B cell (primary cell): ENCODE measurements around the gene LITAFD. TPM values are rescaled to one million over a fixed set of nuclear protein-coding genes. Genes with fewer than 3 reads are reported as not detected.

ENCODE experiments used
- ATAC-seq: fragments of 200-7000 bp; cut with Tn5 transposase; one replicate; pipeline ENCODE4 v1.10.0; 2021; ENCODE audit warnings: low read depth, mild to moderate bottlenecking, moderate number of reproducible peaks, moderate library complexity
- CTCF ChIA-PET: fragments of 350-600 bp; sonication (Branson Sonifier 250); formaldehyde crosslinking; loops from one replicate; lab custom pipeline; 2021; ENCODE audit warnings: antibody characterized with exemption, inconsistent platforms; lab: Charles Lee
- POLR2A ChIA-PET: fragments of 350-600 bp; sonication (Branson Sonifier 250); formaldehyde crosslinking; loops from one replicate; lab custom pipeline; 2021; ENCODE audit warnings: antibody characterized with exemption; lab: Charles Lee
- DNase-seq: peaks from one replicate; pipeline ENCODE4 v3.0.0; 2013
- H2AFZ ChIP-seq: 2 replicates; pipeline ENCODE4 v1.6.1; 2012; ENCODE audit warnings: mild to moderate bottlenecking, low read depth, low read length; ENCODE audit not compliant: insufficient read depth, poor library complexity, severe bottlenecking
- H3K27ac ChIP-seq, 2 donors: 1 replicate in 1 of 2; 2 replicates in 1 of 2; pipeline ENCODE4 v1.5.1; 2012 to 2013; ENCODE audit warnings: low read length in 2 of 2, mild to moderate bottlenecking in 2 of 2, moderate library complexity in 1 of 2
- H3K27me3 ChIP-seq, 4 experiments: fragments of 200-600 bp in 1 of 4; sonication (generic) in 1 of 4; replicated peaks in 1 of 4; 1 replicate in 2 of 4; 2 replicates in 2 of 4; pipeline versions ENCODE4 v1.6.1 to v1.7.0; 2013 to 2016; ENCODE audit warnings: low read length in 3 of 4, mild to moderate bottlenecking in 2 of 4, mixed read lengths in 1 of 4, moderate library complexity in 1 of 4; ENCODE audit not compliant: insufficient read depth in 4 of 4, control insufficient read depth in 3 of 4; ENCODE audit errors: control extremely low read depth in 1 of 4
- H3K36me3 ChIP-seq, 2 experiments: replicated peaks in 1 of 2; 1 replicate in 1 of 2; 2 replicates in 1 of 2; pipeline versions ENCODE4 v1.6.1 to v1.7.1; 2013; ENCODE audit warnings: low read length in 1 of 2; ENCODE audit not compliant: insufficient read depth in 2 of 2, control insufficient read depth in 1 of 2; ENCODE audit errors: control extremely low read depth in 1 of 2, extremely low read depth in 1 of 2
- H3K4me1 ChIP-seq, 2 donors: fragments of 200-600 bp in 1 of 2; sonication (generic) in 1 of 2; 1 replicate in 1 of 2; 2 replicates in 1 of 2; pipeline versions ENCODE4 v1.5.1 to v1.6.1; 2013 to 2017; ENCODE audit warnings: low read length in 2 of 2; ENCODE audit not compliant: control insufficient read depth in 2 of 2, insufficient read depth in 2 of 2
- H3K4me2 ChIP-seq: replicated peaks from 2 replicates; pipeline ENCODE3; 2012; ENCODE audit warnings: mild to moderate bottlenecking, low read depth, low read length; ENCODE audit not compliant: poor library complexity, severe bottlenecking
- H3K4me3 ChIP-seq, 5 experiments: fragments of 200-600 bp in 1 of 5; sonication (generic) in 1 of 5; 1 replicate in 3 of 5; 2 replicates in 2 of 5; pipeline versions ENCODE4 v1.5.1 to v1.7.0; 2011 to 2016; ENCODE audit warnings: low read length in 4 of 5, mild to moderate bottlenecking in 4 of 5, low read depth in 2 of 5, control low read depth in 1 of 5, moderate library complexity in 1 of 5; ENCODE audit not compliant: insufficient read depth in 1 of 5; ENCODE audit errors: control extremely low read depth in 1 of 5, extremely low read depth in 1 of 5
- H3K79me2 ChIP-seq: fragments of 200-600 bp; sonication (generic); one replicate; pipeline ENCODE4 v1.6.0; 2016; ENCODE audit warnings: low read length; ENCODE audit not compliant: control insufficient read depth, insufficient read depth
- H3K9ac ChIP-seq: fragments of 200-600 bp; sonication (generic); 2 replicates; pipeline ENCODE4 v1.6.1; 2017; ENCODE audit warnings: mild to moderate bottlenecking, low read length, moderate library complexity
- H3K9me3 ChIP-seq, 3 donors: one replicate each; pipeline versions ENCODE4 v1.6.1 to v1.7.1; 2013; ENCODE audit warnings: low read length in 2 of 3; ENCODE audit not compliant: control insufficient read depth in 2 of 3, insufficient read depth in 1 of 3; ENCODE audit errors: control extremely low read depth in 1 of 3
- H4K20me1 ChIP-seq: 2 replicates; pipeline ENCODE4 v1.6.0; 2012; ENCODE audit warnings: mild to moderate bottlenecking, low read length; ENCODE audit not compliant: insufficient read depth, control insufficient read depth, poor library complexity, severe bottlenecking
- H3K27ac Mint-ChIP-seq: one replicate; pipeline ENCODE4 v1.8.0; 2021; ENCODE audit warnings: mixed read lengths
- H3K27me3 Mint-ChIP-seq: one replicate; pipeline ENCODE4 v1.8.0; 2021; ENCODE audit warnings: mixed read lengths
- H3K4me1 Mint-ChIP-seq: one replicate; pipeline ENCODE4 v1.8.0; 2021; ENCODE audit warnings: mixed read lengths
- H3K4me3 Mint-ChIP-seq: one replicate; pipeline ENCODE4 v1.8.0; 2021; ENCODE audit warnings: mixed read lengths
- H3K9me3 Mint-ChIP-seq: one replicate; pipeline ENCODE4 v1.8.0; 2022; ENCODE audit warnings: mixed read lengths; ENCODE audit not compliant: insufficient read depth
- CTCF ChIP-seq: fragments of 200-600 bp; IDR thresholded peaks from one replicate; pipeline ENCODE4 v1.8.0; 2022; ENCODE audit warnings: antibody characterized with exemption, mild to moderate bottlenecking
- EZH2 ChIP-seq: IDR thresholded peaks from 2 replicates; pipeline ENCODE4 v1.6.1; 2012; ENCODE audit warnings: borderline replicate concordance, low read depth, mild to moderate bottlenecking, moderate library complexity, low read length; ENCODE audit not compliant: insufficient read depth, poor library complexity, severe bottlenecking
- WGBS: methylation state at CpG from one replicate; pipeline ENCODE4 v1.1.5; 2013; ENCODE audit warnings: missing lambda C conversion rate; ENCODE audit not compliant: insufficient coverage; 5-methylcytosine and 5-hydroxymethylcytosine counted together
- intact Hi-C: fragments of 100-400 bp; cut with micrococcal nuclease; formaldehyde crosslinking; loops from one replicate; pipeline ENCODE4 v1.10.0; 2022
- polyA plus RNA-seq: library from polyadenylated mRNA; depleted of rRNA; stranded (reverse); fragments of >200 nt; gene quantifications from 2 replicates; pipeline ENCODE4 v1.2.3, GENCODE V29; 2012
- total RNA-seq, 2 donors: library from RNA; stranded (reverse); fragments of 120-200 nt in 1 of 2; gene quantifications; 1 replicate in 1 of 2; 2 replicates in 1 of 2; pipeline versions ENCODE4 v1.2.3 to v1.2.4, GENCODE V29; 2013 to 2022

The LITAFD gene
- total and polyA plus RNA-seq, 2 donors (not counting 1 experiment from before 2014, with no cell fraction given), result not detected

- TF ChIP-seq CTCF (no peak), EZH2 (no peak)
- no peak overlapping the region for H2AFZ ChIP-seq
- no peak overlapping the region for H3K4me3 Mint-ChIP-seq
- H4K20me1 ChIP-seq, result peaks cover 86% of the 10 kb centered on the region
- ChIA-PET CTCF (no interaction called here), POLR2A (no interaction called here)
- peaks cover 11% of the 10 kb centered on the region for H3K4me1 Mint-ChIP-seq
- no peak overlapping the region for H3K27ac ChIP-seq
- H3K9me3 Mint-ChIP-seq, result no peaks in the 10 kb centered on the region
- peaks cover 6 to 8% of the 10 kb centered on the region in 2 donors for H3K4me1 ChIP-seq
- peaks cover 3 to 92% of the 10 kb centered on the region in 2 experiments for H3K36me3 ChIP-seq
- no peaks in the 10 kb centered on the region for H3K27me3 Mint-ChIP-seq
- no peak overlapping the region for H3K27ac Mint-ChIP-seq
- no peak overlapping the region for H3K4me3 ChIP-seq
- H3K9me3 ChIP-seq, result no peaks in the 10 kb centered on the region
- no peaks in the 10 kb centered on the region for H3K27me3 ChIP-seq
- intact Hi-C loops, result no loop called here
- DNase-seq, result no peak
- H3K4me2 ChIP-seq, result no peak overlapping the region
- no peak for ATAC-seq
- H3K79me2 ChIP-seq, result peaks cover 70% of the 10 kb centered on the region
- H3K9ac ChIP-seq, result no peak overlapping the region
- WGBS, result 100% methylated on average over 4 of the region's 4 CpGs
Measured at GRCh38 chr16:8912793-8913192, 30.6 kb downstream of the LITAFD start.

DNA sequence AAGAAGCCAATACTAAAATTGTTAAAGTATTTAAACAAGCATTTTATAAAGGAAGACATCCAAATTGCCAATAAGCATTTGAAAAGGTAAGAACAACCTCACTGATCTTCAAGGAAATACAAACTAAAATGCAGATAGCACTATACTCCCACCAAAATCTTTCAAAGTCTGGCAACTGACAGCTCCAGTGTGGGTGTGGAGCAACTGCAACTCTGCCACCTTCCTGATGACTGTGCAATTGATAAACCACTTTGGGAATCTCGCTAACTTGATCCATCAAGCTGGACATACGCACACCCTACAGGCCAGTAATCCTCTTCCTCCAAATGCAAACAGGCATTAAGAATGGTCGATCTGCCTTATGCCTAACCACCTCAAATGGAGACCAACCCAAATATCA, 31.9 kb downstream of the LITAFD start:
- 94% methylated on average over 2 of the region's 3 CpGs for WGBS
- Histone ChIP-seq H3K36me3 (peaks cover 3 to 91% of the 10 kb centered on the region in 2 experiments), H4K20me1 (peaks cover 88% of the 10 kb centered on the region), H3K9me3 (no peaks in the 10 kb centered on the region), H2AFZ (no peak overlapping the region), H3K27ac (no peak overlapping the region), H3K4me3 (no peak overlapping the region), H3K27me3 (no peaks in the 10 kb centered on the region), H3K4me2 (no peak overlapping the region), H3K4me1 (peaks cover 6 to 8% of the 10 kb centered on the region in 2 donors), H3K9ac (no peak overlapping the region), H3K79me2 (peaks cover 78% of the 10 kb centered on the region)
- Mint-ChIP-seq H3K9me3 (no peaks in the 10 kb centered on the region), H3K4me1 (peaks cover 13% of the 10 kb centered on the region), H3K27me3 (no peaks in the 10 kb centered on the region), H3K27ac (no peak overlapping the region), H3K4me3 (no peak overlapping the region)
- DNase-seq (no peak), ATAC-seq (no peak)
- POLR2A ChIA-PET, result no interaction called here
- TF ChIP-seq CTCF (no peak), EZH2 (no peak)
- CTCF ChIA-PET, result interaction anchor here (1.8 to 2.0 kb wide), 2 partner anchors 9 to 22 kb away, joined by 6 to 8 read pairs; no protein-coding TSS in a partner anchor
- intact Hi-C loops, result no loop called here
